ENCODE measurements around the gene ASPG.

Gene ASPG
- long read RNA-seq, result 0 reads

GRCh38 chr14:104085032-104085888, at the start of gene ASPG:
TSS of gene ASPG (plus strand) at chr14:104085700. CDS start at chr14:104085771, 71 bp downstream.
- Histone ChIP-seq H3K27me3 (ENCODE audit: insufficient read depth, poor library complexity, severe bottlenecking) (no peaks in the 10 kb centered on the region), H3K4me3 (replicated peaks; ENCODE audit: insufficient read depth, low read length) (no peak within 1 kb of the TSS), H3K27ac (replicated peaks) (no peak within 1 kb of the TSS)
- TF ChIP-seq SPI1 (IDR thresholded peaks at IDR 0.05; ENCODE audit: borderline replicate concordance, low read depth) (no peak), CTCF (IDR thresholded peaks at IDR 0.05; ENCODE audit: insufficient read depth, low read length) (no peak), REST (IDR thresholded peaks at IDR 0.05; ENCODE audit: insufficient replicate concordance, low read depth) (no peak), GABPA (IDR thresholded peaks at IDR 0.05; ENCODE audit: low read depth) (no peak), POLR2AphosphoS5 (IDR thresholded peaks at IDR 0.05; ENCODE audit: low read depth) (no peak)
- no peak for DNase-seq (ENCODE audit: low read depth in 1 of 2, low spot score in 1 of 2)

GRCh38 chr14:104036212-104036611, 49.3 kb upstream of the ASPG start:
- DNase-seq (ENCODE audit: low read depth in 1 of 2, low spot score in 1 of 2), result no peak
- TF ChIP-seq SPI1 (IDR thresholded peaks at IDR 0.05; ENCODE audit: borderline replicate concordance, low read depth) (no peak), POLR2AphosphoS5 (IDR thresholded peaks at IDR 0.05; ENCODE audit: low read depth) (no peak), REST (IDR thresholded peaks at IDR 0.05; ENCODE audit: insufficient replicate concordance, low read depth) (no peak), CTCF (IDR thresholded peaks at IDR 0.05; ENCODE audit: insufficient read depth, low read length) (no peak), GABPA (IDR thresholded peaks at IDR 0.05; ENCODE audit: low read depth) (no peak)
- no peak overlapping the region for H3K27ac ChIP-seq (replicated peaks)
- H3K27me3 ChIP-seq (ENCODE audit: insufficient read depth, poor library complexity, severe bottlenecking), result peaks cover 2% of the 10 kb centered on the region
- H3K4me3 ChIP-seq (replicated peaks; ENCODE audit: insufficient read depth, low read length), result no peak overlapping the region

- H3K27me3 ChIP-seq (ENCODE audit: insufficient read depth, poor library complexity, severe bottlenecking), result peaks cover 2% of the 10 kb centered on the region
- TF ChIP-seq POLR2AphosphoS5 (IDR thresholded peaks at IDR 0.05; ENCODE audit: low read depth) (no peak), SPI1 (IDR thresholded peaks at IDR 0.05; ENCODE audit: borderline replicate concordance, low read depth) (no peak), GABPA (IDR thresholded peaks at IDR 0.05; ENCODE audit: low read depth) (no peak), REST (IDR thresholded peaks at IDR 0.05; ENCODE audit: insufficient replicate concordance, low read depth) (no peak), CTCF (IDR thresholded peaks at IDR 0.05; ENCODE audit: insufficient read depth, low read length) (no peak)
- no peak overlapping the region for H3K4me3 ChIP-seq (replicated peaks; ENCODE audit: insufficient read depth, low read length)
- H3K27ac ChIP-seq (replicated peaks), result no peak overlapping the region
- no peak for DNase-seq (ENCODE audit: low read depth in 1 of 2, low spot score in 1 of 2)
These were observed 48.4 kb upstream of the ASPG start for GRCh38 chr14:104037074-104037473.
